Medulla oblongata (tissue), 1 donor: ENCODE data around the gene CYB5RL.
A peak's percentile ranks its signal among the peaks of the same experiment; 100 is the strongest.
"Not testable (repeated sequence)": the region's sequence is repeated elsewhere in the genome, so short reads cannot be mapped to it uniquely, and the experiment has no call there.

Experiments
- DNase-seq: peaks from one replicate; pipeline ENCODE4 v3.0.0-alpha.2; 2015; ENCODE audit errors: extremely low spot score

Gene CYB5RL

DNA sequence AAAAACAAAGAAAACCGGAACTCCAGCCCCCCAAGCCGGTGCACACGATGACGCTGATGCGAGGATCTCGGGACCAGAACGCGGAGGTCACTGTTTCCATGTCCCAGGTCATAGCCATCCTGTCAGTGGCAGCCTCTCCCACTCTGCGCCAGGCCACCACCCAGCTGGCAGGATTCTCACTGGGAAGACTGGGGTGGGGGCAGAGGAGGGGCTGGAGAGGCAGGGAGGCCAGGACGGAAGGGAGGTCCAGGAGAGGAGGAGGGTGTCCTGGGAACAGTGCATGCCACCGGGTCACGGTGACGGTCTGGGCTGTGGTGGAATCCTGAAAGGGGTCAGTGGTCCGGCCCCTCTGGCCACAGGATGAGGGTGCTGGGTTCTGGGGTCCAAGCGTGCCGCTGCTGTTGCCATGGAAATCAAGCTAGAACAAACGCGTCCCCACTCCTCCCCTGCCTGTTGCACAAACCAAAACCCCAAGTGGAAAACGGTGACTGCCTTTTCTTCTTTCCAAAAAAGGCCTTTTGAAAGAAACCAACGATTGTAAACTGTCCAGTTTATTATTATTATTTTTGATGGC is 26.2 kb upstream of the CYB5RL start:
- no peak for DNase-seq

DNA sequence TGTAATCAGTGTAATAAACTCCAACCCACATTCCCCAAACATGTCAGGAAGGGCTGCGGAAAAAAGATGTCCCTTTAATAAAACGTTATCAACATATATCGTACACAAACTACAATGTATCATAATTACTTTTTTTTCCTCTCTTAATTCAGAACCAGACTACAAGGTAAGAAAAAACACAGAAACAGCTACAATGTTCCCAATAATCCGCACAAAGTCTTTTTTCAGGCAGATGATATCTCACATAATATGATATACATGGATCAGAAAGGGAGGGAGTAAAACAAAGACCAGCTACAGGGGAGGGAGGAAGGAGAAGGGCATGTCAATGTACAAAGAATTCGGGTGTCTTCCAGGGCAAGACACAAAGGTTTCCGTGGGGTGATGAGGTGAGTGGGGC is 25.5 kb upstream of the CYB5RL start:
- no peak for DNase-seq

DNA sequence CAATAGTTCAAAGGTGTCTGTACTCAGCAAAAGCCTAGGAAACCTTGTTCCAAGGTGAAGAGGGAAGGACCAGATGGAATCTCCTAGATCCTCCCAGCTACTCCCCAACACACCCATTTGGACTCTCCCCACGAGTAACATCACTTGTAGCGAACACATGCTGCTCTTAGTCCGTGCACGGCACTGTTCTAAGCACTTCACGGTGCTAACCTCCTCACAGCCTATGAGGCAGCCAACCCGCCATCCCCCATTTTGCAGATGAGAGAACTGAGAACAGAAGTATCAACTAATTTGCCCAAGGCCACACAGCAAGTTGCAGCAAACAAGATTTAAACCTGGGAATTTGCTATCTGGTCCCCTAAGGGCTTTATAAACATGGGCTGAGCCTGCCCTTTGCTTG is 24.4 kb upstream of the CYB5RL start:
- no peak for DNase-seq

DNA sequence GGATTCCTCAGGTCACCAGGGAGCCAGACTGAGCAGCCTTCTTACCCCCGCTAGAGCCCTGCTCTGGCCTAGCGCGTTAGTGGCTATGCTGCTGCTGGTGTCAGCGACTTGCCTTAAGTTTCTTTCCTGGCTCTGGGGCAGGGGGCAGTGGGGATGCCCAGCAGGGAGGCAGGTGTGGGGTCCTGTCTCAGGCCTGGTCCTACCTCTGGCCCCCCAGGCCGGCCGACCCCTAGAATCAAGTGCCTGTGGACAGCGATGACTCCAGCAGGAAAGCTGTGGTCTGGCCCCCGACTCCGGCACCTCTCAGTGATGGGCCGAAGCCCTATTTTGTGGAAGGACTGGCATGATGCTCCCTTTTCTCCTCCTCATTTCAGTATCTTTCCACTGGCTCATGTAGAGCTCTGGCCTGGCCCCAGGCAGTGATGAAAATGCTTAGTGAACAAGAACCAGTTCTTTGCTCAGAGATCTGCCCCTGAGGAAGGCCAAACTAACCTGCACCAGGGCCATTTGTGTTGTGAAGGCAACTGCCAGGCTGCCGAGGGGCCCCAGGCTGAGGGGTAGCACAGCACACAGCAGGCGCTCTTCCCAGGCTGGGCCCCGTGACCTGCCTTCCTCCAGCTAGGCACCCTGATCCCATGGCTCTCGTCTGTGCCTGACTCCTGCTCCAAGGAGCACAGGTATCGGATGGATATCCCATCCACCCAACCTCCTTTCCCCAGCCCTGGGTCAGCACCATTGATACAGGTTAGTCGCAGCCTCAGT is 23.8 kb upstream of the CYB5RL start:
- no peak for DNase-seq

DNA sequence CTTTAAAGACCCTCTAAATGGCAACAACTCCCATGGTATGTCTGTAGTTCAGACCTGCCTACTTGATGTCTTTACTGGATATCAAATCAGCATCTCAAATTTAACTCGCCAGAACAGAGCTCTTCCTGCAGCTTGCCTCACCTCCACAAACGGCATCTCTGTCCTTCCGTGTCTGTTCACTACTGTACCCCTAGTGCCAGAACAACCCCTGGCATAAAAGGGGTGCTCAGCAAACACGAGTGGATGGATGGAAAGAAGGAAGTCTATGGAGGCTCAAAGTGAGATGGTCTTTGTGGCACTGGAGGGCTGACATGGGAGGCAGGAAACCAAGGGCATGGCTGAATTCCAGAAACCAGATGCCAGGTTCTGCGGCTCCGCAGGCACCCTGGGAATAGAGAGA is 22.9 kb upstream of the CYB5RL start:
- DNase-seq: no peak

DNA sequence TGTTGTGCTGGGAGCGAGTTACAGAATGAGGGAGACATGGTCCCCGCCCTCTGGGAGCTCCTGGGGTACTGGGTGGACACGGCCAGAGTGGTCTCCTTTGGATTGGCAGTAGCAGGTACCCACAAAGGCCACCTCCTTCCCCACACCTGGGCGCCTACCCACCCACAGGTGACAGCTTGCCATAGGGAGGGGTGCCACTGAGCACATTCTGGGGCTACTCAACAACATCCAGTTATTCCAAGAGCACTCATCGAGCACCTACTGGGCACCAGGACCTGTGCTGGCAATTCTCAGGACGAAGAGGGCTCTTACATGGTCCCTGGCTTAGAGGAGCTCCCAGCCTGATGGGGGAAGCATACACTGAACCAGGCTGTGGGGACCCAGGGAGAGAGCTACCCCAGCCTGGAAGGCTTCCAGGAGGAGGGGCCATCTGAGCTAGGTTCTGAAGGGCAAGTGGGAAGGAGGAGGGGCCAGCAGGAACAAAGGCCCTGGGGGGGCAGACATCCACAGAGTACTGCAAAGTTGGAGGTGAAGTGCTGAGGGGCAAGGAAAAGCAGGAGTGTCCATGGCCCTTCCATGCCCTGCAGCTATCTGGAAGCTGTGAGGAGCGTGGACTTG is 22.1 kb upstream of the CYB5RL start:
- DNase-seq: no peak

DNA sequence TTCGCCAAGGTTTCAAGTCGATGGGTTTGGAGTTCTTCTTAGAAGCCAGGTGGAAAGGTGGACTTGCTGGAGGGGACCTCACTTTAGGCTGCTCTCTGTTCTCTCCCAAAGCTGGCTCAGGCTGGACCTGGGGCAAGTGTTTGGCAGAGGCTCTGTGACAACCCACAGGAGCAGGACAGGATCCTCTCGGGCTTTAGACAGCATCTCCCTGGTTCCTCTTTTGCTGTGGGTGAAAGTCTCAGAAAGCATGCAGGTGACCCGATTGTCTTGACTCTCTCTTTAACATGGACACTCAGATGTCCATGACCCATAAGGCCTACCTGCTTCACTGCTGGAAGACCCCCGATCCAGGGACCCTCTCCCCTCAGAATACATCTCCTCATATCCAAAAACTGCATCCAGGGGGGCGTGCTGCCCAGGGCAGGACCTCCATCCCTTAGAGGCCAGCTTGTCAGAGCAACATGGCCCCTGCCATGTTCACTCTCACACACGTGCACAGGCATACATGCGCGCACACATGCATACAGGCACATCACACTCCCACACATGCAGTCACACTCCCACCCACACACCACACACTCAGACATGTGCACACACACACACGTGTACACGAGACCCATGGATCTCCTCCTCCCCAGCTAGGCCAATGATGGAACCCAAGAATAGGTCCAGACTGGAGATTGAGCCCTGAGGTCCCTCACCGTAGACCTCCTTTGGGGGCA is 21.4 kb upstream of the CYB5RL start:
- no peak for DNase-seq

DNA sequence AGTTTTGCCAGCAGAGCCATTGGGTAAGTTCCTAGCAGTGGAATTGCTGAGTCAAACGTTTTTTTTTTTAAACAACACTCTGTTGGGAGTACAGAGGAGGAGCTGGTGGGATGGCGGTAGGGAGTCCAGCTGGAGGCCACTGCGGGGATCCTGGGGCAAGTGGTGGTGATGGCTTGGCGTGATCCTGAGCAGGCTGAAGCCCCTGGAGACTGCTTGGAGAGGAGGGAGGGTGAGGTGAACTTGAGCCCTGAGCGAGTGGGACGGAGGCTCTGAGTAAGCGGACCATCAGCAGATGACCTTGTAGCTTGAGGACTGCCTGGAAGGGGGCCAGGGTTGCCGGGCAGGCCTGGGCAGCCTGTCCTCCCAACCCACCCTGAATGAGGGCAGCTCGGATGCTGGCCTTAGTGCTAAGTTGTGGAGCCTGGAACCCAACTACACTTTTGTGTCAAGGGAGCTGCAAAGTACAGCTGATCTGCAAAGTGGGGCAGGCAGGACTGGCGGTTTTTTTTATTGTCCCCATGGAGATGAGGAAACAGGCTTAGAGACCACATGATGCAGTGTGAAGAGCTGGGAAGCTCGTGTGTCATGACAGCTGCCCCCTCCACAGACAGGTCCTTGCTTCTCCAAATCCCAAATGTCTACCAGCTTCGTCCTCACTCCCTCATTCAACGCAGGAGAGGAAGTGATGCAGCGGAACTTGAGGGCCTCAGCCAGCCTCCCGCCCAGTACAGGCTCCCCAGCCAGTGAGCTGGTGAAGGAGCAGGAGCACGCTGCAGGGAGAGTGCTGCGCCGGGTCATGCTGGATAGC is 20.4 kb upstream of the CYB5RL start:
- DNase-seq: peak; percentile 71

DNA sequence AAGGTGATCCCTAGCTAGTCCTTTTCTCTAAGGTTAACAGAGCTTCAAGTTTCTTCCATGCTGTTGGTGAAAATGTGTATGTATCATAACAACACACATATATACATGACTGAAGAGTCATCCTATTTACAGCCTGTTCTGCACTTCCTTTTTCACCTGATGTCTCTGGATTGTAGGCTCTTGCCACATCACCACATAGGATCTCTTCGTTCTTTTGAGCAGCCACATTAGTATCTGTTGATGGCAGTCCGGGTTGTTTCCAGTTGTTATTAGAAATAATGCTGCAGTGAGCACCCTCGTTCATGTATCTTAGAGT is 19.8 kb upstream of the CYB5RL start:
- DNase-seq: no peak

DNA sequence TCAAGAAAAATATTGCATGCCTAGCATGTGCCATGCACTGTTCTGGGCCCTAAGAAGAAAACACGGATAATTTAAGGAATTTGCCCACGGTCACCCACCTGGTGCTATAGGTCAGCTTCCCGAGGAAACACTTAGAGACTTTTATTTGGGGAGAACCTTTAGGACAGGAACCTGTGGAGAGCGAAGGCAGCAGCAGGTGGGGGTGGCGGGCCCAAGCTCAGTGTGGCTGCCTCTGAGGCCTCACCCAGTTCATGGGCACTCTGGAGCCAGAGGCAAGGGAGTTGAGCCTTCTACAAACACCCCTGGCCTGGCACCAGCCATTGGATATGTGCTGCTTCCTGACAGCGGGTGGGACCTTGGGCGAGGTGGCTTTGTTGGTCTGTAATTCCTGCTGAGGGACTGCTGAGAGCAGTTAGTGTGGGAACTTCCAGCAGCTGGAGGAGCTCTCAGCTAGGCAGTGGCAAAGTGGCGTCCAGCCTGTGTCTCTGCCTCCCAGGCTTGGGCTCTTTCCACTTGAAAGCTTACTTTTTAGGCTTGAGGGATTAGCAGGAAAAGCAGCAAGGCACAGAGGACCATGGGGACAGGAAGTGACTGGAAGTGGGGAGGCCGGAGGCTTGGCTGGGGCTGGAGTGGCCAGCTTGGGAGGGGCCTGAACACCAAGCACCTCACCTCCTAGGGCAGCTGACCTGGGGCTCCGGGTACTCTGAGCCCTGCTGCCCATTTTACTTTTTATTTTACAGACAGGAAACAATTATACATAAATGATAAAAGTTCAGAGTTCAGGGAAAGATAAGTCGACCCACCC is 19.3 kb upstream of the CYB5RL start:
- peak; percentile 55 for DNase-seq

DNA sequence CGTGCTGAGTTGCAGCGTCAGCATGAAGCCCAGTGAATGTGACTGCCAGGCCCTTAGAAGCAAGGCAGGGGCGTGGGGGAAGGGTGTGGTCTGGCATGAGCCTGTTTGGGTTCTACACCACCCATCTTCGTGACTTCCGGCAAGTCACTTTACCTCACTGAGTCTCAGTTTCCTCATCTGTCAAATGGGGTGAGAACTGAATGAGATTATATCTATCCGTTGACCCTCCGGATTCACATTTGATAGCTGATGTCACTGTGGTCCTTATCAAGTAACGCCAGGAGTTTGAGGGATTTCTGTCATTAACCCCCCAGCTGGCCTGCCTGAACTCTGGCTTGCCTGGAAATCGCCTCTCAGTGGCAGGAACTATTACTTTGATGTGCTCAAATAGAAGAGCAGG is 15.7 kb upstream of the CYB5RL start:
- no peak for DNase-seq

DNA sequence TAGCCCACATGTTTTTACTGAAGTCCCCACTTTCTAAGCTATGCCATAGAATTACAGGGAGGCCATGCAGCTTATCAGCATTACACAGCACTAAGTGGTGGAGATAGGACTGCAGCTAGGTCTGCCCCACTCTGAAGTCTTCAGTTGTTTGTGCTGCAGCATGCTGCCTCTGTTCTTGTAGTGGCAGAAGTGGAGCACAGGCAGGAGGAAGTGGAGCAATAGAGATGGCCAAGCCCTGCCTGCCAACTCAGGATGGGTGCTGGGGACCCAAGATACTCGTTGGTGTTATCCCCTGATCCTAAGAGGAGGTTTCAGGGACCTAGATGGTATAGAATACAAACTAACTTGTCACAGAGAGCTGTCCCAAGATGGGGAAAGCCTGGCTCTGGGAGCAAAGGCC is 13.0 kb upstream of the CYB5RL start:
- DNase-seq: no peak

DNA sequence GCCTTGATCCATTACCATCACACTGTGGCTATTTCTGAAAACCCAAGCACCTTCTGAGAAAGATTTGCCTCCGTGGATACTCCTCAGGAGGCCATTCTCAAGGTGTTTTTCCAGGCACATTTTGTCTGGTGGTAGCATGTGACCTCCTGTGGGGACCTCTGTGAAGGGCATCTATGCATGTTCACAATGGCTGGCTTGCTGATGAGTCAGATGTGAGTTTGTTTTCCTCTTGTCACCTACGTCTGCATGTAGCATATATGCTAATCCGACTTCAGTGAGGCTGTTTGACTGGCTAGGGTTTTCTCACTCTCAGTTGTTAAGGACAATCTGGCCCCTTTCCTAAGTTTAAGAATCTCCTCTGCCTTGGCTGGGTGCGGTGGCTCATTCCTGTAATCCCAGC is 8.1 kb upstream of the CYB5RL start:
- not testable (repeated sequence) for DNase-seq

DNA sequence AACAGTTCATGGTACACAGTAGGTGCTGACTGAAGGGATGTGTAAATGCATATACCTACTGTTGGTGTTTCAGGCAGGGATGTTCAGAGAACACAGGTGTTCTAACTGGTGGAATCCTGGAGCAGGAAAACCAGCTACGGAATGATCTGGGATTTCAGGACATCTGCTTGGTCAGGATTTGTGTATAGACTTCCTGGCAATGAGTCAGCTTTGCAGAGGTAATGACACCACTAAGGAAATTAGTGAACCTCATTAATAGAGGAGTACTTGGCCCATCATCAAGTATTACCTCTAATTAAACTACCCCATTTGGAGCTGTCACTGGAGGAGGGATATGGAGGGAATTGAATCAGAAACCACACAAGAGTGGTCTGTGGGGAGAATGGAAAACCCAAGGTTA is 7.5 kb upstream of the CYB5RL start:
- no peak for DNase-seq

DNA sequence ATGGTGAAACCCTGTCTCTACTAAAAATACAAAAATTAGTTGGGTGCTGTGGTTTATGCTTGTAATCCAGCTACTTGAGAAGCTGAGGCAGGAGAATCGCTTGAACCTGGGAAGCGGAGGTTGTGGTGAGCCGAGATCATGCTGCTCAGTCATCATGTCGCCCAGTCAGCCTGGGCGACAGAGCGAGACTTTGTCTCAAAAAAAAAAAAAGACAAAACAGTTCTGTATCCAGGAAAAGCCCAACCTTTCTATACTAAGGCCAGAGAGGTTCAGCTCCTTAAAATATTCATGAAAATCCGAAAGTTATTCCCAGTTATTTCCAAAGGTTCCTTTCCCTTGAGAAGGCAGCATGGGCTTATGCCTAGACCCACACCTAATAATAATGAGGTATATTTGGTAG is 4.4 kb upstream of the CYB5RL start:
- no peak for DNase-seq

DNA sequence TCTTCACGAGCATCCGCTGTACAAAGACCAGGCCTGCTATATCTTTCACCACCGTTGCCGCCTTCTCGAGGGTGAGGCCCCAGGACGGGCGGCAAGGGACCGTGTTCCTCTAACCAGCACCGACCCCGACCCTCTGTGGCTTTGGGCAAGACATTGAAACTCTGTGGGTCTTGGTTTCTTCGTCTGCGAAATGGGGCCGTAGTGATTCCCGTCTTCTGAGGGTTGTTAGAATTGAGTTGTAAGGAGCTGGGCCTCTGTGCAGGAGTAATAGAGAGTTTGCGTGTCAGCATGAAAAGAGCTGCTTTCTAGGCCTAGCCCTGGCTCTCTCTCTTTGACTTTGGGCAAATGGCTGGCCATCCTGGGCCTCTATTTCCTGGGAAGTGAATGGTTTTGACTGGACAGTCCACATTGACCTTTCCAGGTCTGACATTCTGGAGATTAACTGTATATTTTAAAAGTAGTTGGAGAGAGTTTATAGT is 728 bp upstream of the CYB5RL start:
- no peak for DNase-seq

DNA sequence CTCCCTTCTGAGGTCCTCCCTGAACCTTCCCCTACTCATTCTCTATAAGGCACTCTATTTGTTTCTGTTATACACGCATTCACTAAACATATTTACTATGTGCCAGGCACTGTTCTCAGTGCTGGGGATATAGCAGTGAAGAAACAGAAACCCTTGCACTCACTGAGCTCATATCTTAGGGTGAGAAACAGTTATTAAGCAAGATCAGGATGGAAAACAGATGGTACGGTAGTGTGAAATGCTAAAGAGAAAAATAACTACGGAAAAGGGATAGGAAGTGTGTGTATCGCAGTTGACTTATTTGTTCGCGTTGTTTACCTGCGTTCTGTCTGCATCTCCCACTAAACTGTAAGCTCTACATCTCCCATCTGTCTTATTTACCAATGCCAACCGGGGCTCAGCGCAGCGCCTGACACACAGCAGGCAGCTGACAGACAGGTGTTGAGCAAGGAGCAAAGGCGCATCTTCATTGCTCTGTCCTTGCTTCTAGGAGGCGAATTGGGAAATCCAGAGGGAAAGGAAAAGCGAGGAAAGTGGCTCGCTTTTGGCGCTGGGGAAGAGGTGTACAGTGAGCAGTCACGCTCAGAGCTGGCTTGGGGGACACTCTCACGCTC is 572 bp downstream of the CYB5RL start:
- DNase-seq: peak; percentile 9

DNA sequence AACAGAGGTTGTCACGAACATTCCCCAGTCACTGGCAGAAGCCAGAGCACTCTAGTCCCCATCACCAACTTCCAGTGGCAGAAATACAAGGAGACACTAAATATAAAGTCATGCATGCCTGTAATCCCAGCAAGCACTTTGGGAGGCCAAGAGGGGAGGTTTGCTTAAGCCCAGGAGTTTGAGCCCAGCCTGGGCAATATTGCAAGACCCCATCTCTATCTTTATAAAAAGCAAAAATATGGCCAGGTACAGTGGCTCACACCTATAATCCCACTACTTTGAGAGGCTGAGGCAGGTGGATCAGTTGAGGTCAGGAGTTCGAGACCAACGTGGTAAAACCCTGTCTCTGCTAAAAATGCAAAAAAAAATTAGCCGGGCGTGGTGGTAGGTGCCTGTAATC is 6.4 kb downstream of the CYB5RL start:
- no peak for DNase-seq

DNA sequence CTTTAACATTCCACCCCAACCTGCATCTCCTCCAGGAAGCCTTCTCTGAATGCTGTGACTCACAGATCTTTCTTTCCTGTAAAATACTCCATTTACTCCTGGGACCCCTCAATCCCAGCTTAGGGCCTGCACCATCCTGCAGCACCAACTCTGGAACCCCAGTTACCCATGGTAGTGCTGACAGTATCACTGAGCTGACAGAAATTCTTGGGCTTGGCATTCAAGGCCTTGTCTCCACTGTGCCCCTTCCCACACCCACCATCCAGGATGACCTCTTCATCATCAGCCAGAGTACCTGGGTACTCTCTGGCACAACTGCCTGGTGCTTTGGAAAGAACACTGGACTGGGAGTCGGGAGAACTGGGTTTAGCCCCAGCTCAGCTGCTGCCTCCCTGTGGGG is 8.3 kb downstream of the CYB5RL start:
- no peak for DNase-seq

DNA sequence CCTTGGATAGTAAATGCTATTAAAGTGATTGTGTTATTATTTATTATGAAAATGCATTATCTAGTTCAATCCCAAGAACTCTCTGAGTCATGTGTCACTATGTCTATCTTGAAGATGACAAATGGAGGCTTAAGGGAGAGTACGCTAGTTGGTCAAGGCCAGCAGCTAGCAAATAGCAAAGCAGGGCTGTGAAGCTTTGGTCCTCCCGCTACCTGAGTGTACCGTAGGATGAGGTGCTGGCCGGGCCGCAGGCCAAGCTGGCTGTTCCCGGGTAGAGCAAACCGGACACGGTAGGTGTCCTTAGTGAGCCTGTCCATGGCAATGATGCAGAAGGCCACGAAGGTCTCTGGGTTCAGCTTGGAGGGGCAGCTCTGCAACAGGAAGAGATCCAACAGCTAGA is 9.3 kb downstream of the CYB5RL start:
- DNase-seq: no peak

DNA sequence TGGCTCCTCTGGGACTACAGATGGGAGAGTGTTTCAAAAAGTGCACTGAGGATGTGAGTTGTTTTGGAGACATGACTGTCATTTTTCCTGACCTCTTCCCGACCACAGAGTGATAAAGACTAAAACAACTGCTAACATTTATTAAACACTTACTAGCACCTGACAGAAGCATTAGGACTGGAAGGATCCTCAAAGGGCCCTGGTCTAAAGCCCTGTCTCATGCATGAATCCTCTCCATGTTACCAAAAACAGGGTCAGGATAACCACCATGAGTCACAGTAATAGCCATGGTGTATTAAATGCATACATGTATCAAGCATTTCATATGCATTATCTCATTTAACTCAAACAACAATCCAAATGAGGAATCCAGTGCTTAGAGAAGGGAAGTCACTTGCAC is 11.5 kb downstream of the CYB5RL start:
- DNase-seq: no peak
